ENCODE measurements around the gene PEX10.

PEX10 gene

DNA sequence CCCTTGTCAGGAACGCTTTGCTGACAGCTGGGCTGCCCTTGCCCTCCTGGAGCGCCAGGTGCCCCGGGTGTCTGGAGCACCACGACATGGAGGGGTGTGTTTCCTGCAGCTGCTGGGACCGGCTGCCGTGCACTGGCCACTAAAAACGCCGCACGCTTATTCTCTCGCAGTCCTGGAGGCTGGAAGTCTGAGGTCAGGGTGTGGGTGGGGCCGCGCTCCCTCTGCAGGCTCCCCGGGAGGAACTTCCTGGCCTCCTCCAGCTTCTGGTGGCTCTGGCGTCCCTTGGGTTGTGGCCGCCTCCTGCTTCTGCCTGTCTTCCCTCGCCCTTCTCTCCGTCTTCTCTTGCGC is 35.7 kb upstream of the PEX10 start:
- Histone ChIP-seq H3K27ac (ENCODE audit: low read length) (no peak overlapping the region), H3K4me1 (ENCODE audit: insufficient read depth, low read length) (no peaks in the 10 kb centered on the region), H2AFZ (ENCODE audit: low read depth, low read length) (no peak overlapping the region), H3K79me2 (ENCODE audit: insufficient read depth, low read length) (no peaks in the 10 kb centered on the region), H3K36me3 (ENCODE audit: insufficient read depth, low read length) (no peaks in the 10 kb centered on the region), H3K27me3 (ENCODE audit: insufficient read depth, low read length, poor library complexity) (no peaks in the 10 kb centered on the region), H3K4me2 (ENCODE audit: insufficient read depth, low read length) (no peak overlapping the region), H4K20me1 (ENCODE audit: insufficient read depth, low read length) (peaks cover 3% of the 10 kb centered on the region; the same call in 1 of the 2 replicates), H3K9me3 (ENCODE audit: insufficient read depth, low read length, severe bottlenecking) (no peaks in the 10 kb centered on the region), H3K9ac (ENCODE audit: low read depth, low read length) (no peak overlapping the region), H3K4me3 (ENCODE audit: low read depth in 1 of 2, low read length in 2 of 2) (no peak overlapping the region)
- TF ChIP-seq CTCF (IDR thresholded peaks at IDR 0.05; ENCODE audit: borderline replicate concordance, extremely low read depth, low read length, poor library complexity, severe bottlenecking) (no peak), EZH2 (IDR thresholded peaks at IDR 0.05; ENCODE audit: borderline replicate concordance, low read depth, low read length, severe bottlenecking) (no peak)
- DNase-seq (no peak), ATAC-seq (ENCODE audit: insufficient read depth, low read depth) (no peak)

DNA sequence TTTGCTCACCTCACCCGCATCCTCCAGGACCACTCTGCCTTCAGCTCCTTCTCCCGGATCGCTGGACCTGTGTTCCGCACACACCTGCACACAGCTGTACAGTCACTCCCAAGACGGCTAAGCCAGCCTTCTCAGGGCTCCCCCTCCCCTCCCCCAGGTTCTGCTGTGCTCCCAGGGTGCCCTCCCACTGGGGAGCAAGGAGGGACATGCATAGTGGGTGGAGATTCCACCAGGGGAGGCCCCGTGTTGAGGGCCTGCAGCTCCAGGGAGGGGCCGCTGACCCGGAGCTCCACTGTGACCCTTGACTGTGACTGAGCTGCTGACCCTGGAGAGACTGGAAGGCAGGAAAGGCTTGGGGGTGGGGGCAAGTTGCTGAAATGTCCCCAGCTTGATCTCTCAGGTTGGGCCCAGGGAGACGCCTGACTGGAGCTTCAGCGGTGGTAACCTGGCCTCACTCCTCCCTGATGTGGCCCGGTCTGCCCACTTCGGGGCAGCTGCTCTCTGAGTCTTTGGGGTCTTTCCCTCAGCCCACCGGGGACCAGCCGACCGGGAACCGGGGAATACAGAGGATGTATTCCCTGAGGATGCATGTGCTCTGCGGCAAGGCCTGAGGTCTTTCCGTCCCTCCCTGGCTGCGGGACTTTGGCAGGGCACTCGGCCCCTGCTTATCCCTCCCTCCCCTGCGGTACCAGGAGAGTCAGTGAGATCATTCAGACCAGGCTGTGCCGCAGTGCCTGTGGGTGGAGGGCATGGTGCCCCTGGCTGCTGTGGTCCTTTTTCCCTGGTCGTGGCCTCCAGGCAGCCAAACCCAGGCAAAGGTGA is 35.1 kb upstream of the PEX10 start:
- Histone ChIP-seq H3K27ac (ENCODE audit: low read length) (no peak overlapping the region), H3K79me2 (ENCODE audit: insufficient read depth, low read length) (no peaks in the 10 kb centered on the region), H3K27me3 (ENCODE audit: insufficient read depth, low read length, poor library complexity) (no peaks in the 10 kb centered on the region), H3K4me2 (ENCODE audit: insufficient read depth, low read length) (no peak overlapping the region), H3K4me3 (ENCODE audit: low read depth in 1 of 2, low read length in 2 of 2) (no peak overlapping the region), H3K4me1 (ENCODE audit: insufficient read depth, low read length) (no peaks in the 10 kb centered on the region), H3K36me3 (ENCODE audit: insufficient read depth, low read length) (no peaks in the 10 kb centered on the region), H4K20me1 (ENCODE audit: insufficient read depth, low read length) (peaks cover 3% of the 10 kb centered on the region; the same call in 1 of the 2 replicates), H2AFZ (ENCODE audit: low read depth, low read length) (no peak overlapping the region), H3K9me3 (ENCODE audit: insufficient read depth, low read length, severe bottlenecking) (no peaks in the 10 kb centered on the region), H3K9ac (ENCODE audit: low read depth, low read length) (no peak overlapping the region)
- TF ChIP-seq EZH2 (IDR thresholded peaks at IDR 0.05; ENCODE audit: borderline replicate concordance, low read depth, low read length, severe bottlenecking) = no peak
- no peak for TF ChIP-seq CTCF (IDR thresholded peaks at IDR 0.05; ENCODE audit: borderline replicate concordance, extremely low read depth, low read length, poor library complexity, severe bottlenecking)
- DNase-seq (no peak), ATAC-seq (ENCODE audit: insufficient read depth, low read depth) (no peak)

DNA sequence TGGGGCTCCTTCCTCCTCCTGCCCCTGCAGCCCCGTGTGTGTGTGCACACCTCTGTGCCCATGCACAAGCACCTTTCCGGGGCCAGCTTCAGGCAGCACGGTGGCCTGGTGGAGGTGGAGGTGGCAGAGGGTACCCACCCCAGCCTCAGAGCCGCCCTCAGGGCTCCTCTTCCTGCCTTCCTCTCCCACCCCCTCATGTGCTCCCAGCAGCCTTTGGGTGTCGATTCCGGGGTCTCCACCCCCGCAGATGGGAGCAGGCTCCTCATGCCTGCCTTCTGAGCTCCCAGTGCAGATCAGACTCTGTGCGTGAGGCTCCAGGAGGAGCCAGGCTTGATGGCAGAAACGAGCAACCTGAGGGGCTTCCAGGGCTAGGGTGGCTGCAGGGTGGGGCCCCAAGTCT is 34.5 kb upstream of the PEX10 start:
- H4K20me1 ChIP-seq (ENCODE audit: insufficient read depth, low read length) = peaks cover 3% of the 10 kb centered on the region; the same call in 1 of the 2 replicates
- DNase-seq (no peak), ATAC-seq (ENCODE audit: insufficient read depth, low read depth) (no peak)
- H3K4me2 ChIP-seq (ENCODE audit: insufficient read depth, low read length) = no peak overlapping the region
- no peaks in the 10 kb centered on the region for H3K27me3 ChIP-seq (ENCODE audit: insufficient read depth, low read length, poor library complexity)
- no peak overlapping the region for H3K9ac ChIP-seq (ENCODE audit: low read depth, low read length)
- no peak overlapping the region for H2AFZ ChIP-seq (ENCODE audit: low read depth, low read length)
- H3K27ac ChIP-seq (ENCODE audit: low read length) = no peak overlapping the region
- no peak overlapping the region for H3K4me3 ChIP-seq (ENCODE audit: low read depth in 1 of 2, low read length in 2 of 2)
- TF ChIP-seq CTCF (IDR thresholded peaks at IDR 0.05; ENCODE audit: borderline replicate concordance, extremely low read depth, low read length, poor library complexity, severe bottlenecking) (no peak), EZH2 (IDR thresholded peaks at IDR 0.05; ENCODE audit: borderline replicate concordance, low read depth, low read length, severe bottlenecking) (no peak)
- H3K9me3 ChIP-seq (ENCODE audit: insufficient read depth, low read length, severe bottlenecking) = no peaks in the 10 kb centered on the region
- H3K4me1 ChIP-seq (ENCODE audit: insufficient read depth, low read length) = no peaks in the 10 kb centered on the region
- no peaks in the 10 kb centered on the region for H3K79me2 ChIP-seq (ENCODE audit: insufficient read depth, low read length)
- H3K36me3 ChIP-seq (ENCODE audit: insufficient read depth, low read length) = no peaks in the 10 kb centered on the region

All from DND-41 (cell line).